ENCODE data around the gene ENPP5. TPM values are rescaled to one million over a fixed set of nuclear protein-coding genes. Genes with fewer than 3 reads are reported as not detected.

The ENPP5 gene
- total and polyA plus RNA-seq, 10 of the 15 experiments (the other 5 are each of a cell fraction or from before 2014, with no cell fraction given), result 0.05 to 0.07 TPM; not detected in 8

GRCh38 chr6:46116289-46116688 lies 54.5 kb downstream of the ENPP5 start:
- BruUV-seq (replicated peaks), result no TSS peak
- Histone ChIP-seq H3K9ac (ENCODE audit: control insufficient read depth, insufficient read depth, low read length) (no peak overlapping the region), H3K27me3 (replicated peaks in 1 of 2; ENCODE audit: control insufficient read depth in 2 of 2, insufficient read depth in 2 of 2, low read length in 1 of 2) (no peaks in the 10 kb centered on the region), H3K4me3 (no peak overlapping the region), H3K9me3 (replicated peaks; ENCODE audit: control insufficient read depth, insufficient read depth, low read length) (no peaks in the 10 kb centered on the region; the same call in 2 of the 3 replicates), H4K20me1 (ENCODE audit: control insufficient read depth, insufficient read depth) (no peaks in the 10 kb centered on the region), H3K27ac (ENCODE audit: control insufficient read depth, insufficient read depth) (no peak overlapping the region), H2AFZ (ENCODE audit: control insufficient read depth, low read depth, low read length) (no peak overlapping the region), H3K79me2 (ENCODE audit: control insufficient read depth, insufficient read depth, low read length) (no peaks in the 10 kb centered on the region), H3K36me3 (ENCODE audit: control insufficient read depth in 2 of 2, insufficient read depth in 2 of 2, low read length in 1 of 2) (no peaks in the 10 kb centered on the region), H3K4me1 (ENCODE audit: control insufficient read depth, insufficient read depth, low read length) (no peaks in the 10 kb centered on the region), H3K4me2 (ENCODE audit: control insufficient read depth, insufficient read depth) (no peak overlapping the region)
- in situ Hi-C loops (cut with MboI), result no loop called here
- TF ChIP-seq STAT1 (conservative IDR thresholded peaks at IDR 0.05), result no peak
- peak; percentile 87 for TF ChIP-seq ZNF24 (IDR thresholded peaks at IDR 0.05)
- TF ChIP-seq PBX3 (IDR thresholded peaks at IDR 0.05; ENCODE audit: insufficient replicate concordance, low read depth, low read length), result no peak
- TF ChIP-seq TCF3 (IDR thresholded peaks at IDR 0.05; ENCODE audit: borderline replicate concordance, insufficient read depth, low read depth, low read length), result no peak
- TF ChIP-seq TARDBP (IDR thresholded peaks at IDR 0.05; ENCODE audit: borderline replicate concordance), result no peak
- TF ChIP-seq ZBTB4 (CRISPR knock-in tag; IDR thresholded peaks at IDR 0.05), result no peak
- DNase-seq (ENCODE audit: low read depth, low spot score) (no peak), FAIRE-seq (peak; percentile 38), ATAC-seq (peak; percentile 41; the same call in 2 of the 3 replicates)
- SMC1A ChIA-PET (ENCODE audit: uncharacterized antibody, unreplicated experiment), result interaction anchor here (0.6 to 2.7 kb wide), 7 partner anchors 11 to 104 kb away, joined by 3 to 10 read pairs (median 4); partner anchors contain the start of gene ENPP4
- CTCF ChIA-PET, result interaction anchor here (0.9 to 2.0 kb wide), 4 partner anchors 10 to 101 kb away, joined by 3 to 7 read pairs (median 4); no protein-coding TSS in a partner anchor
- POLR2A ChIA-PET, result interaction anchor here (1.1 kb wide), 2 partner anchors 12 to 14 kb away, joined by 3 read pairs; partner anchors contain the start of gene ENPP4
- intact Hi-C loops (cut with micrococcal nuclease; ENCODE audit: unreplicated experiment), result no loop called here
- RAD21 ChIA-PET (ENCODE audit: unreplicated experiment), result interaction anchor here (0.9 to 2.7 kb wide), 5 partner anchors 12 to 103 kb away, joined by 3 to 9 read pairs (median 3); partner anchors contain the start of gene ENPP4
- 3% methylated on average over 2 of the region's 2 CpGs for WGBS (ENCODE audit: insufficient coverage, insufficient replicate concordance, low lambda C conversion rate, missing lambda C conversion rate)
